ENCODE measurements around the gene VSTM4.

GRCh38 chr10:49151481-49151880 is 36.2 kb upstream of the VSTM4 start:
- TF ChIP-seq CTCF (IDR thresholded peaks at IDR 0.05) (no peak), POLR2A (IDR thresholded peaks at IDR 0.05) (no peak), POLR2AphosphoS5 (IDR thresholded peaks at IDR 0.05) (no peak)
